ENCODE measurements around the gene FGR.

The FGR gene

DNA sequence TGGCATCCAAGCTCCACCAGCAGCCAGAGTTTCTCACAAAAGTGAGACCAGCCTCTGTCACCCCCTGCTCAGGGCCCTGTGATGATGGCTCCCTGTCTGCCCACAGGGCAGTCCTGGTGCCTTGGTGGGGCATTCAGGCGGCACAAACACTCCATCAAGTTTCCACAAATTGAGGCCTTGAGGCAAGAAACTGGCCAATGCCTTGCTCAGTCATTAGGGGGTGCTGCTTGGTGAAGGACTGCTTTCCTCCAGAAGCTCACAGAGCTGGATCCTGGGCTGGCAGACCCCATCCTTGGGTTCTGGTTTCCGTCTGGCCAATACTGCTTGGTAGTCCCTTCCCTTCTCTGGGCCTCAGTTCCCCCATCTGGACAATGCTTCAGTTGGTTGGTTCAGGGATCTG, 18.5 kb downstream of the FGR start:
- no peak for DNase-seq (ENCODE audit: low spot score)
- Histone ChIP-seq H3K27ac (ENCODE audit: poor library complexity, severe bottlenecking) (no peak overlapping the region), H3K36me3 (ENCODE audit: low read depth) (no peaks in the 10 kb centered on the region), H3K4me3 (ENCODE audit: severe bottlenecking) (no peak overlapping the region), H3K9me3 (ENCODE audit: severe bottlenecking) (no peaks in the 10 kb centered on the region), H3K27me3 (ENCODE audit: insufficient read depth, poor library complexity, severe bottlenecking) (no peaks in the 10 kb centered on the region), H3K4me1 (ENCODE audit: insufficient read depth, poor library complexity, severe bottlenecking) (no peaks in the 10 kb centered on the region)
- TF ChIP-seq, protein P1, sequence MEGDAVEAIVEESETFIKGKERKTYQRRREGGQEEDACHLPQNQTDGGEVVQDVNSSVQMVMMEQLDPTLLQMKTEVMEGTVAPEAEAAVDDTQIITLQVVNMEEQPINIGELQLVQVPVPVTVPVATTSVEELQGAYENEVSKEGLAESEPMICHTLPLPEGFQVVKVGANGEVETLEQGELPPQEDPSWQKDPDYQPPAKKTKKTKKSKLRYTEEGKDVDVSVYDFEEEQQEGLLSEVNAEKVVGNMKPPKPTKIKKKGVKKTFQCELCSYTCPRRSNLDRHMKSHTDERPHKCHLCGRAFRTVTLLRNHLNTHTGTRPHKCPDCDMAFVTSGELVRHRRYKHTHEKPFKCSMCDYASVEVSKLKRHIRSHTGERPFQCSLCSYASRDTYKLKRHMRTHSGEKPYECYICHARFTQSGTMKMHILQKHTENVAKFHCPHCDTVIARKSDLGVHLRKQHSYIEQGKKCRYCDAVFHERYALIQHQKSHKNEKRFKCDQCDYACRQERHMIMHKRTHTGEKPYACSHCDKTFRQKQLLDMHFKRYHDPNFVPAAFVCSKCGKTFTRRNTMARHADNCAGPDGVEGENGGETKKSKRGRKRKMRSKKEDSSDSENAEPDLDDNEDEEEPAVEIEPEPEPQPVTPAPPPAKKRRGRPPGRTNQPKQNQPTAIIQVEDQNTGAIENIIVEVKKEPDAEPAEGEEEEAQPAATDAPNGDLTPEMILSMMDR (IDR thresholded peaks at IDR 0.05; ENCODE audit: poor library complexity, severe bottlenecking): no peak
- no peak for ATAC-seq (ENCODE audit: low read depth)

DNA sequence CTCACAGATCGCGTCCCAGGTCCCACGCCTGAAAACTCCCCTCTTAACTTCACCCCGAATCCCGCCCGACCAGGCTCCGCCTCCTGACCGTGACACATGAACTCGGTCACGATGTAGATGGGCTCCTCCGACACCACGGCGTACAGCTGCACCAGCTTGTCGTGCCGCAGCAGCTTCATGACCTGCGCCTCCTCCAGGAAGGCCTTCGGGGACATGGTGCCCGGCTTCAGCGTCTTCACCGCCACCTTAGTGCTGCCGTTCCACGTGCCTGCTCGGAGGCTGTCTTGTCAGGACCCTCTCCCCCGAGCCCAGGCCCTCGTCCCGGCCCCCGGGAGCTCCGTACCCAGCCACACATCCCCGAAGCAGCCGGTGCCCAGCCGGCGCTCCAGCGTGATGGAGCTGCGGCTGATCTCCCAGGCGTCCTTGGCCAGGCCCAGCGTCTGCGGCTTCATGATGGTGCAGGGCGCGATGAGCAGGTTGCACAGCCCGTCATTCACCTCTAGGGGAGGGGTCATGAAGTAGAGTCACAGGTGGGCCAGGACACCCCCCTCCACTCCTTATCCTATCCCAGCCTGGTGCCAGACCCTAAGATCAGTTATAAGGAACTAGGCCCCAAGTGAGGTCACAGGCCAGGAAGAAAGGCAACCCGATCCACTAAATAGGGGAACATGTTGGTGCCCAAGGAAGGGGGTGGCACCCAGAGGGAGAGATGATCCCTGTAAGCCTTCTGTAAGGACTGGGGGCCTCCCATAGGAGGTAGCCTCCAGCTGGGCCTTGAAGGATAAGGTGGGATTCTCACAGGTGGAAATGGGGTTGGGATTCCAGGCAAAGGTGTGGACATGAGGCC, 19.4 kb downstream of the FGR start:
- ATAC-seq (ENCODE audit: low read depth): no peak
- no peaks in the 10 kb centered on the region for H3K36me3 ChIP-seq (ENCODE audit: low read depth)
- H3K27me3 ChIP-seq (ENCODE audit: insufficient read depth, poor library complexity, severe bottlenecking): no peaks in the 10 kb centered on the region
- DNase-seq (ENCODE audit: low spot score): no peak
- H3K4me3 ChIP-seq (ENCODE audit: severe bottlenecking): no peak overlapping the region
- TF ChIP-seq, protein P1 (IDR thresholded peaks at IDR 0.05; ENCODE audit: poor library complexity, severe bottlenecking): no peak
- H3K9me3 ChIP-seq (ENCODE audit: severe bottlenecking): no peaks in the 10 kb centered on the region
- no peaks in the 10 kb centered on the region for H3K4me1 ChIP-seq (ENCODE audit: insufficient read depth, poor library complexity, severe bottlenecking)
- no peak overlapping the region for H3K27ac ChIP-seq (ENCODE audit: poor library complexity, severe bottlenecking)

DNA sequence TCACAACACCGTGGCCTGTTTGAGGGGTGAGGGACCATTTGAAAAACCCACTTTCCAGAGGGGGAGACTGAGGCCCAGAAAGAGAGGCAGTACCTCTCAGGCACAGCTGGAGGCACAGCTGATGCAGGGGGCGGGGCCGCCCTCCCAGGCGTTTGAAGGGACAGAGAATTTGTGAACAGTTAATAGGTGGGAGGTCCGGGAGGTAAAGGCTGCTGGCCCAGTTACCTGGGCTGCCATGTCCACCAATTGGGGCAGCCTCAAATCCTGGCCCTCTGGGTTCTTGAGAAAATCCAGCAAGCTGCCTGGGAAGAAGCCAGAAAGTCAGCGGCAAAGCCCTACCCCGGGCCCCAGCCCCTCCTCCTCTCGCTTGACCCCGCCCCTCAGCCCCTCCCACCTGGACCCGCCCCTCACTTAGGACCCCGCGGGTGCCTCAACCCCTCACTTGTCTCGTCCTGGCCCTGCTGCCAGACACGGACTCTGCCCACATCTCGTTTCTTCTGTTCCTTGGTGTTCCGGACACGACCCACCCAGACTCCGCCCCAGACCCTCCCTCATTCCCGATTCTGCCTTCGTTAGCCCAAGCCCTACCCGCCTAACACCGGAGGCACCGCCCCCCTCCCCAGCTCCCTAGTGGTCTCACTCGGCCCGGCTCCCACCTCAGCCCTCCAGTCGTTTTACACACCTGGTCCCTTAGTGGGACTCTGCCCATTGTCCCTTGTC, 20.2 kb downstream of the FGR start:
- TF ChIP-seq, protein P1 (IDR thresholded peaks at IDR 0.05; ENCODE audit: poor library complexity, severe bottlenecking): no peak
- H3K27ac ChIP-seq (ENCODE audit: poor library complexity, severe bottlenecking): no peak overlapping the region

GRCh38 chr1:27614043-27614624, 20.9 kb downstream of the FGR start:
- no peaks in the 10 kb centered on the region for H3K4me1 ChIP-seq (ENCODE audit: insufficient read depth, poor library complexity, severe bottlenecking)
- H3K36me3 ChIP-seq (ENCODE audit: low read depth): no peaks in the 10 kb centered on the region
- no peaks in the 10 kb centered on the region for H3K9me3 ChIP-seq (ENCODE audit: severe bottlenecking)
- TF ChIP-seq, protein P1 (IDR thresholded peaks at IDR 0.05; ENCODE audit: poor library complexity, severe bottlenecking): no peak
- no peak overlapping the region for H3K4me3 ChIP-seq (ENCODE audit: severe bottlenecking)
- no peak for DNase-seq (ENCODE audit: low spot score)
- no peaks in the 10 kb centered on the region for H3K27me3 ChIP-seq (ENCODE audit: insufficient read depth, poor library complexity, severe bottlenecking)
- ATAC-seq (ENCODE audit: low read depth): no peak
- no peak overlapping the region for H3K27ac ChIP-seq (ENCODE audit: poor library complexity, severe bottlenecking)

More for the DNA sequence above, 20.2 kb downstream of the FGR start:
- H3K36me3 ChIP-seq (ENCODE audit: low read depth): no peaks in the 10 kb centered on the region
- H3K4me1 ChIP-seq (ENCODE audit: insufficient read depth, poor library complexity, severe bottlenecking): no peaks in the 10 kb centered on the region
- DNase-seq (ENCODE audit: low spot score) (no peak), ATAC-seq (ENCODE audit: low read depth) (no peak)
- H3K4me3 ChIP-seq (ENCODE audit: severe bottlenecking): no peak overlapping the region
- H3K27me3 ChIP-seq (ENCODE audit: insufficient read depth, poor library complexity, severe bottlenecking): no peaks in the 10 kb centered on the region
- no peaks in the 10 kb centered on the region for H3K9me3 ChIP-seq (ENCODE audit: severe bottlenecking)

All from RWPE2 (cell line).